ENCODE measurements around the gene SCRG1.

SCRG1 gene

DNA sequence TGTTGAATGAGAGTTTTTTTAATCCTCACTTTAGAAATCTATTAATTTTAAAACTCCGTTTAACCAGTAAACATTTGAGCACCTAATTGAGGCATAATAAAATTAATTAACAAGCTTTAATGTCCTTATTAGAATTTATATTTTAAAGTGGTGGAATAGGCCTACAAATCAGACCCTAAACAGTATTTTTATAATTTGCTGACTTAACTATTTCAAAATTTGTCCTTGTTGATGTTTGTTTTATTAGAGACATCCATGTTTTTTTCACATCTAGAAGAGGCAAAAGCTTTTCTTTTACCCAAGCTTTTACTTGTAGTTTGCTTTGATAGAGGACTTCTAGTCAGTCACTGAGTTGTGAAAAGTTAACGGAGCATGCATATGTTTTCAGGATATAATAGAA lies 24.3 kb downstream of the SCRG1 start:
- H3K9me3 ChIP-seq (ENCODE audit: insufficient read depth, low read depth, low read length), result no peaks in the 10 kb centered on the region
- H3K36me3 ChIP-seq (ENCODE audit: insufficient read depth, low read depth, low read length), result peaks cover 14% of the 10 kb centered on the region
- peaks cover 11% of the 10 kb centered on the region; the same call in 1 of the 2 replicates for H3K27me3 ChIP-seq (ENCODE audit: insufficient read depth, low read length)
- H3K4me1 ChIP-seq (ENCODE audit: insufficient read depth, low read length), result peaks cover 6% of the 10 kb centered on the region; the same call in 1 of the 2 replicates
- no peak overlapping the region for H3K27ac ChIP-seq (ENCODE audit: low read length)
- no peak overlapping the region for H3K4me3 ChIP-seq (ENCODE audit: low read length)
- no peak overlapping the region for H3K9ac ChIP-seq (ENCODE audit: low read depth, low read length)

GRCh38 chr4:173371292-173372192 lies 27.4 kb downstream of the SCRG1 start:
- Histone ChIP-seq H3K9me3 (ENCODE audit: insufficient read depth, low read depth, low read length) (no peaks in the 10 kb centered on the region), H3K9ac (ENCODE audit: low read depth, low read length) (peak overlapping the region; percentile 84; the same call in 1 of the 2 replicates), H3K36me3 (ENCODE audit: insufficient read depth, low read depth, low read length) (peaks cover 14% of the 10 kb centered on the region), H3K4me3 (ENCODE audit: low read length) (peak overlapping the region; percentile 91), H3K4me1 (ENCODE audit: insufficient read depth, low read length) (peaks cover 3% of the 10 kb centered on the region; the same call in 1 of the 2 replicates), H3K27ac (ENCODE audit: low read length) (no peak overlapping the region), H3K27me3 (ENCODE audit: insufficient read depth, low read length) (peaks cover 11% of the 10 kb centered on the region; the same call in 1 of the 2 replicates)

DNA sequence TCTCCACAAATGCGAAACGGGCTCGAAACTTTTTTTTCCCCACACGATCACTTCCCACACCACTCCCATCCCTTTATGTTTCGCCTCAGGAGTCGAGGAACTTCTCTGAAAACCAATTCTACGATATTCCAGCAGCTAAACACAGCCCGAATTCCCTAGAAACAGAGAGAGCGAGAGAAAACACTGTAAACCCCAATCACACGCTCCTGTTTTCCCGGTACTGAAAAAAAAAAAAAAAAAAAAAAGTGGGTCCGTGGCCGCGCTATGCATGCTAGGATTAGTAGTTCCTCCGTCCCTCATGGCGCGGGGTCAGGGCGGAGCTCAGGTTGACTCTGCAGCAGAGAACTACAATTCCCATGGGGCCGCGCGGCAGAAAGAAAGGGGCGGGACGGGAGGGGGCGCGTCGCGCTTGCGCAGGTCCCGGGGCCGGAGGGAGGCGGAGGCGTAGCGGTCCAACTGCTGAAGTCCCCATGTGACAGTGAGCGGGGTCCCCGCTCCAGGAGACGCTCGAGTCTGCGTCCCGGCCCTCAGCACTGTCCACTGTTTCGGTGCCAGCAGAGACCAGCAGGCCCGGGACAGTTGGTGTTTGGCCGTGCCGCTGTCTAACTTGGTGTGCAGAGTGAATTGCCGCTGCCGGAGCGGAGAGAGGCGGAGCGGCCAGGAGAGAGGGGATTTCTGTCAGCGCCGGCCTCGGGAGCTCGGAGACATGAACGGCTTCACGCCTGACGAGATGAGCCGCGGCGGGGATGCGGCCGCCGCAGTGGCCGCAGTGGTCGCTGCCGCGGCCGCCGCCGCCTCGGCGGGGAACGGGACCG lies 28.2 kb downstream of the SCRG1 start, which contains the start of gene SAP30:
Gene SAP30 (plus strand): TSS at position 478 of the 815 bp plus-strand sequence. CDS start 229 bp downstream, at position 707.
- Histone ChIP-seq H3K9ac (ENCODE audit: low read depth, low read length) (peak within 1 kb of the TSS; percentile 84; the same call in 1 of the 2 replicates), H3K36me3 (ENCODE audit: insufficient read depth, low read depth, low read length) (peaks cover 9% of the 10 kb centered on the region), H3K27ac (ENCODE audit: low read length) (no peak within 1 kb of the TSS), H3K4me3 (ENCODE audit: low read length) (peak within 1 kb of the TSS; percentile 91), H3K9me3 (ENCODE audit: insufficient read depth, low read depth, low read length) (no peaks in the 10 kb centered on the region), H3K4me1 (ENCODE audit: insufficient read depth, low read length) (peaks cover 3% of the 10 kb centered on the region; the same call in 1 of the 2 replicates), H3K27me3 (ENCODE audit: insufficient read depth, low read length) (peaks cover 11% of the 10 kb centered on the region; the same call in 1 of the 2 replicates)

- H3K36me3 ChIP-seq (ENCODE audit: insufficient read depth, low read depth, low read length), result peaks cover 6% of the 10 kb centered on the region; the same call in 1 of the 2 replicates
- peak overlapping the region; percentile 91 for H3K4me3 ChIP-seq (ENCODE audit: low read length)
- peak overlapping the region; percentile 76; the same call in 1 of the 2 replicates for H3K9ac ChIP-seq (ENCODE audit: low read depth, low read length)
- peaks cover 11% of the 10 kb centered on the region; the same call in 1 of the 2 replicates for H3K27me3 ChIP-seq (ENCODE audit: insufficient read depth, low read length)
- H3K4me1 ChIP-seq (ENCODE audit: insufficient read depth, low read length), result peaks cover 3% of the 10 kb centered on the region; the same call in 1 of the 2 replicates
- H3K9me3 ChIP-seq (ENCODE audit: insufficient read depth, low read depth, low read length), result no peaks in the 10 kb centered on the region
- no peak overlapping the region for H3K27ac ChIP-seq (ENCODE audit: low read length)
Observed at GRCh38 chr4:173370130-173370476, 28.8 kb downstream of the SCRG1 start.

DNA sequence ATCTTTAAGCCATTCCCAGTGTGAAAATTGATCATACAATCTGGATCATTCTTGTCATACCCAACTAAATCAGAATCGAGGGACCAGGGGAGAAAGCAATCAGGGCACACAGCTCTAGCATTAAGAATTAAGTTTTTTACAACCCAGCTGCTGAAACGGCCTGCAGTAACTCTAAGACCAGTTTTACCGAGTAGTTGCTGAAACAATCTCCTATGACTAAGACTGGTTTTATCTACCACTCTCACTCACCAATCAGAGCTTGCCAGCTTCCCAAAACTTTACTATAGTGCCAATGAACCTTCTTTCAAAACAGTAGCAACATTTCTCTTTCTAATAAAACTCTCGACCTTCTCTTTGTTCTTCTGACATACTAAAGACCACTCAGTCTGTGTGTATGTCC lies 31.0 kb downstream of the SCRG1 start:
- H3K4me3 ChIP-seq (ENCODE audit: low read length), result no peak overlapping the region
- no peaks in the 10 kb centered on the region for H3K9me3 ChIP-seq (ENCODE audit: insufficient read depth, low read depth, low read length)
- H3K36me3 ChIP-seq (ENCODE audit: insufficient read depth, low read depth, low read length), result no peaks in the 10 kb centered on the region
- no peak overlapping the region for H3K27ac ChIP-seq (ENCODE audit: low read length)
- H3K4me1 ChIP-seq (ENCODE audit: insufficient read depth, low read length), result peaks cover 3% of the 10 kb centered on the region; the same call in 1 of the 2 replicates
- H3K27me3 ChIP-seq (ENCODE audit: insufficient read depth, low read length), result peaks cover 9% of the 10 kb centered on the region; the same call in 1 of the 2 replicates
- no peak overlapping the region for H3K9ac ChIP-seq (ENCODE audit: low read depth, low read length)

GRCh38 chr4:173367285-173367684 lies 31.6 kb downstream of the SCRG1 start:
- no peaks in the 10 kb centered on the region for H3K9me3 ChIP-seq (ENCODE audit: insufficient read depth, low read depth, low read length)
- no peak overlapping the region for H3K4me3 ChIP-seq (ENCODE audit: low read length)
- no peaks in the 10 kb centered on the region for H3K4me1 ChIP-seq (ENCODE audit: insufficient read depth, low read length)
- H3K9ac ChIP-seq (ENCODE audit: low read depth, low read length), result no peak overlapping the region
- H3K27ac ChIP-seq (ENCODE audit: low read length), result no peak overlapping the region
- no peaks in the 10 kb centered on the region for H3K36me3 ChIP-seq (ENCODE audit: insufficient read depth, low read depth, low read length)
- peaks cover 2% of the 10 kb centered on the region; the same call in 1 of the 2 replicates for H3K27me3 ChIP-seq (ENCODE audit: insufficient read depth, low read length)

- Histone ChIP-seq H3K27me3 (ENCODE audit: insufficient read depth, low read length) (no peaks in the 10 kb centered on the region), H3K4me1 (ENCODE audit: insufficient read depth, low read length) (no peaks in the 10 kb centered on the region), H3K27ac (ENCODE audit: low read length) (no peak overlapping the region), H3K9ac (ENCODE audit: low read depth, low read length) (no peak overlapping the region), H3K36me3 (ENCODE audit: insufficient read depth, low read depth, low read length) (no peaks in the 10 kb centered on the region), H3K4me3 (ENCODE audit: low read length) (no peak overlapping the region), H3K9me3 (ENCODE audit: insufficient read depth, low read depth, low read length) (no peaks in the 10 kb centered on the region)
Observed at GRCh38 chr4:173365359-173365996, 33.4 kb downstream of the SCRG1 start.

DNA sequence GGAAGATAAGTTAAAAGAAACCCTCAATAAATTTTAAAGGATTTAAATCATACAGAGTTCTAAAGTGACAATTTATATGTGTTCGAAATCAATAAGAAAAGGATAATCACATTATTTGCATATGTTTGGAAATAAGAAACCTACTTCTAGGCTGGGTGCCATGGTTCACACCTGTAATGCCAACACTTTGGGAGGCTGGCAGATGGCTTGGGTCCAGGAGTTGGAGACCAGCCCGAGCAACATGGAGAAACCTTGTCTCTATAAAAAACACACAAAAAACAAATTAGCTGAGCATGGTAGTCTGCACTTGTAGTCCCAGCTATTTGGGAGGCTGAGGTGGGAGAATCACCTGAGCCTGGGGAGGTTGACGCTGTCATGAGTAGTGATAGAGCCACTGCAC lies 36.2 kb downstream of the SCRG1 start:
- H3K9ac ChIP-seq (ENCODE audit: low read depth, low read length), result no peak overlapping the region
- H3K9me3 ChIP-seq (ENCODE audit: insufficient read depth, low read depth, low read length), result no peaks in the 10 kb centered on the region
- H3K36me3 ChIP-seq (ENCODE audit: insufficient read depth, low read depth, low read length), result no peaks in the 10 kb centered on the region
- no peak overlapping the region for H3K4me3 ChIP-seq (ENCODE audit: low read length)
- no peaks in the 10 kb centered on the region for H3K27me3 ChIP-seq (ENCODE audit: insufficient read depth, low read length)
- no peak overlapping the region for H3K27ac ChIP-seq (ENCODE audit: low read length)
- no peaks in the 10 kb centered on the region for H3K4me1 ChIP-seq (ENCODE audit: insufficient read depth, low read length)

- no peaks in the 10 kb centered on the region for H3K9me3 ChIP-seq (ENCODE audit: insufficient read depth, low read depth, low read length)
- H3K4me1 ChIP-seq (ENCODE audit: insufficient read depth, low read length), result no peaks in the 10 kb centered on the region
- no peak overlapping the region for H3K27ac ChIP-seq (ENCODE audit: low read length)
- no peak overlapping the region for H3K9ac ChIP-seq (ENCODE audit: low read depth, low read length)
- no peaks in the 10 kb centered on the region for H3K36me3 ChIP-seq (ENCODE audit: insufficient read depth, low read depth, low read length)
- no peaks in the 10 kb centered on the region for H3K27me3 ChIP-seq (ENCODE audit: insufficient read depth, low read length)
- H3K4me3 ChIP-seq (ENCODE audit: low read length), result no peak overlapping the region
Observed at GRCh38 chr4:173360587-173361221, 38.2 kb downstream of the SCRG1 start.

DNA sequence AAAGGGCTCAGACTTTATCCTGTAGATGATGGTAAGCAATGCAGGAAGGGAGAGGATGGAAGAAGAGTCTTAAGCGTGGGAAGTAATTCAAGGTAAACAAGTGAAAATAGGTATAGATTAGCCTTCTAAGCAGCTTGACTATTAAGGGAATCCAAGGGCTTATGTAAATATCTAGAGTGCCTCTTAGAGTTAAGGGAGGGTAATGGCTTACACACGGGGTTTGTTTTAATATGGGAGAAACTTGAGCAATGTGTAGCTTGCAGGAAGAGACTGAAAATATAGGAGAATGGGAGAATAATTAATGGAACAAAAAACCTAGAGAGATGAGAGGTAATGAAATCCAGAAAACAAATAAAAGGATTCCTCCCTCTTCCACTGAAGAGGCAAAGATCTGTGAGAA lies 41.0 kb downstream of the SCRG1 start:
- Histone ChIP-seq H3K9me3 (ENCODE audit: insufficient read depth, low read depth, low read length) (no peaks in the 10 kb centered on the region), H3K27me3 (ENCODE audit: insufficient read depth, low read length) (no peaks in the 10 kb centered on the region), H3K9ac (ENCODE audit: low read depth, low read length) (no peak overlapping the region), H3K27ac (ENCODE audit: low read length) (no peak overlapping the region), H3K4me1 (ENCODE audit: insufficient read depth, low read length) (no peaks in the 10 kb centered on the region), H3K36me3 (ENCODE audit: insufficient read depth, low read depth, low read length) (no peaks in the 10 kb centered on the region), H3K4me3 (ENCODE audit: low read length) (no peak overlapping the region)

DNA sequence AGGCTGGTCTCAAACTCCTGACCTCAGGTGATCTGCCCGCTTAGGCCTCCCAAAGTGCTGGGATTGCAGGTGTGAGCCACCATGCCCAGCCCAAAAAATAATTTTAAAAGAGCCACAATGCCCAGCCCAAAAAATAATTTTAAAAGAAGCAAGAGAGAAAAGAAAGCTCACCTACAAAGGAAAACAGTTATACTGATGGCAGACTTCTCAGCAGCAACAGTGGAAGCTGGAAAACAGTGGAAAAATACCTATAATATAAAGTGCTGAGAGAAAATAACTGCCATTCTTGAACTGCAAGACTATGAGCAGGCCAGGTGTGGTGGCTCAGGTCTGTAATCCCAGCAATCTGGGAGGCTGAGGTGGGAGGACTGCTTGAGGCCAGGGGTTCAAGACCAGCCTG lies 51.4 kb downstream of the SCRG1 start:
- Histone ChIP-seq H3K4me1 (ENCODE audit: insufficient read depth, low read length) (peaks cover 13% of the 10 kb centered on the region), H3K27ac (ENCODE audit: low read length) (no peak overlapping the region), H3K9me3 (ENCODE audit: insufficient read depth, low read depth, low read length) (no peaks in the 10 kb centered on the region), H3K27me3 (ENCODE audit: insufficient read depth, low read length) (no peaks in the 10 kb centered on the region), H3K36me3 (ENCODE audit: insufficient read depth, low read depth, low read length) (no peaks in the 10 kb centered on the region), H3K9ac (ENCODE audit: low read depth, low read length) (no peak overlapping the region), H3K4me3 (ENCODE audit: low read length) (no peak overlapping the region)

Data from iPS-20b (cell line).